SU-DHL-6 (cell line): ENCODE results near the gene NUDC.

Source experiments
- H2AFZ ChIP-seq: fragments of 200-600 bp; sonication (generic); 2 replicates; pipeline ENCODE4 v1.6.1; 2014; ENCODE audit warnings: low read depth, mild to moderate bottlenecking, moderate library complexity, mixed read lengths, antibody characterized with exemption, low read length; ENCODE audit not compliant: severe bottlenecking
- H3F3A ChIP-seq: fragments of 200-600 bp; shearing (Covaris generic); 2 replicates; pipeline ENCODE4 v1.6.0; 2016; ENCODE audit warnings: antibody characterized with exemption, mild to moderate bottlenecking; ENCODE audit not compliant: insufficient read depth
- H3K27ac ChIP-seq: fragments of 200-600 bp; sonication (generic); 2 replicates; pipeline ENCODE4 v1.5.1; 2016; ENCODE audit warnings: low read depth, mild to moderate bottlenecking, low read length, moderate library complexity, mixed read lengths
- H3K27me3 ChIP-seq: fragments of 200-600 bp; sonication (generic), shearing (Covaris generic); 2 replicates; pipeline ENCODE4 v1.6.0; 2014; ENCODE audit warnings: mild to moderate bottlenecking, low read length
- H3K36me3 ChIP-seq: fragments of 200-600 bp; sonication (generic); 2 replicates; pipeline ENCODE4 v1.6.1; 2014; ENCODE audit warnings: mild to moderate bottlenecking, low read length, mixed read lengths
- H3K4me2 ChIP-seq: fragments of 300-600, 200-600 bp; shearing (Covaris generic), sonication (generic); 2 replicates; pipeline ENCODE4 v1.6.0; 2014; ENCODE audit warnings: low read length, low read depth, mild to moderate bottlenecking; ENCODE audit not compliant: poor library complexity, severe bottlenecking
- H3K4me3 ChIP-seq: fragments of 200-600 bp; sonication (generic); 2 replicates; pipeline ENCODE4 v1.5.1; 2014; ENCODE audit warnings: antibody characterized with exemption, low read length, mild to moderate bottlenecking, mixed read lengths; ENCODE audit not compliant: insufficient read depth, poor library complexity, severe bottlenecking
- H3K79me2 ChIP-seq: fragments of 200-600 bp; sonication (generic); 2 replicates; pipeline ENCODE4 v1.6.1; 2014; ENCODE audit warnings: mild to moderate bottlenecking, low read length, moderate library complexity; ENCODE audit not compliant: insufficient read depth
- H3K9ac ChIP-seq: fragments of 200-600 bp; sonication (generic); 2 replicates; pipeline ENCODE4 v1.7.0; 2014; ENCODE audit warnings: mild to moderate bottlenecking, low read length
- H3K9me2 ChIP-seq: fragments of 200-600 bp; sonication (generic); replicated peaks from 2 replicates; pipeline ENCODE4 v1.6.1; 2014; ENCODE audit warnings: low read length; ENCODE audit not compliant: insufficient read depth
- H3K9me3 ChIP-seq: fragments of 200-600 bp; sonication (generic); 2 replicates; pipeline ENCODE4 v1.6.1; 2014; ENCODE audit warnings: low read length, mixed read lengths; ENCODE audit not compliant: insufficient read depth
- H4K20me1 ChIP-seq: fragments of 200-600 bp; sonication (generic); 2 replicates; pipeline ENCODE4 v1.6.1; 2014; ENCODE audit warnings: low read depth, mild to moderate bottlenecking, antibody characterized with exemption, low read length, moderate library complexity, mixed read lengths
- EZH2phosphoT487 ChIP-seq: fragments of 200-600 bp; sonication (generic), shearing (Covaris generic); conservative IDR thresholded peaks from 2 replicates; pipeline ENCODE4 v1.6.1; 2018; ENCODE audit warnings: mild to moderate bottlenecking, antibody characterized with exemption, low read length, moderate library complexity, mixed read lengths
- TF ChIP-seq, protein P1 (sequence below): fragments of 200-600 bp; sonication (generic); IDR thresholded peaks from one replicate; pipeline ENCODE4 v1.5.1; 2017; ENCODE audit warnings: antibody characterized with exemption, mild to moderate bottlenecking, low read length, moderate library complexity; ENCODE audit not compliant: insufficient read depth, poor library complexity, severe bottlenecking

The NUDC gene

DNA sequence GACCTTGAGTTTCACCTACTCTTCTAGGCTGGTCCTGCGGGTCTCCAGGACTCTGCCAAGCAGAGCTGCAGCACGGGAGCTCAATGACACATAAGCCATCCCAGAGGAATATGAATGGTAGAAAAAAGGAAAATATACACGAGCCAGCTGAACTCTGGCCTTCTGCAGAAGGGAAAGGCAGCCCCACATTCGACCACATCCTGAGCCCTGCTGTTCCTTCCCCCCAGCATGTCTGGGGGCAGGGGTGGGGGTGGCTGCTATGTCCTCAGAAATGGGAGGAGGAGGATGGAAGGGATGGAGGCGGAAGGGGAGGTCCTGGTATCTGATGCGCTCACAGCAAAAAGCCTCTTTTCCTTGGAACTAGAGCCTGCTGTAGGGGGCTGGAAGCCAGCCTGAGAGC is 50.8 kb downstream of the NUDC start:
- Histone ChIP-seq H2AFZ (no peak overlapping the region), H3F3A (no peaks in the 10 kb centered on the region), H3K27ac (no peak overlapping the region), H3K4me3 (no peak overlapping the region), H3K9me2 (no peaks in the 10 kb centered on the region), H3K4me2 (no peak overlapping the region), H4K20me1 (no peaks in the 10 kb centered on the region), H3K36me3 (no peaks in the 10 kb centered on the region), H3K79me2 (no peaks in the 10 kb centered on the region), H3K9ac (no peak overlapping the region), H3K9me3 (no peaks in the 10 kb centered on the region), H3K27me3 (no peaks in the 10 kb centered on the region)
- no peak for TF ChIP-seq EZH2phosphoT487
- TF ChIP-seq, protein P1, sequence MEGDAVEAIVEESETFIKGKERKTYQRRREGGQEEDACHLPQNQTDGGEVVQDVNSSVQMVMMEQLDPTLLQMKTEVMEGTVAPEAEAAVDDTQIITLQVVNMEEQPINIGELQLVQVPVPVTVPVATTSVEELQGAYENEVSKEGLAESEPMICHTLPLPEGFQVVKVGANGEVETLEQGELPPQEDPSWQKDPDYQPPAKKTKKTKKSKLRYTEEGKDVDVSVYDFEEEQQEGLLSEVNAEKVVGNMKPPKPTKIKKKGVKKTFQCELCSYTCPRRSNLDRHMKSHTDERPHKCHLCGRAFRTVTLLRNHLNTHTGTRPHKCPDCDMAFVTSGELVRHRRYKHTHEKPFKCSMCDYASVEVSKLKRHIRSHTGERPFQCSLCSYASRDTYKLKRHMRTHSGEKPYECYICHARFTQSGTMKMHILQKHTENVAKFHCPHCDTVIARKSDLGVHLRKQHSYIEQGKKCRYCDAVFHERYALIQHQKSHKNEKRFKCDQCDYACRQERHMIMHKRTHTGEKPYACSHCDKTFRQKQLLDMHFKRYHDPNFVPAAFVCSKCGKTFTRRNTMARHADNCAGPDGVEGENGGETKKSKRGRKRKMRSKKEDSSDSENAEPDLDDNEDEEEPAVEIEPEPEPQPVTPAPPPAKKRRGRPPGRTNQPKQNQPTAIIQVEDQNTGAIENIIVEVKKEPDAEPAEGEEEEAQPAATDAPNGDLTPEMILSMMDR, result no peak

GRCh38 chr1:26972821-26973220 is 51.3 kb downstream of the NUDC start:
- no peaks in the 10 kb centered on the region for H3K79me2 ChIP-seq
- no peaks in the 10 kb centered on the region for H3F3A ChIP-seq
- H3K27me3 ChIP-seq, result no peaks in the 10 kb centered on the region
- H3K9me3 ChIP-seq, result no peaks in the 10 kb centered on the region
- no peak overlapping the region for H3K4me3 ChIP-seq
- no peak for TF ChIP-seq EZH2phosphoT487
- TF ChIP-seq, protein P1, result no peak
- H3K27ac ChIP-seq, result no peak overlapping the region
- no peak overlapping the region for H2AFZ ChIP-seq
- H4K20me1 ChIP-seq, result no peaks in the 10 kb centered on the region
- H3K4me2 ChIP-seq, result no peak overlapping the region
- H3K9ac ChIP-seq, result no peak overlapping the region
- no peaks in the 10 kb centered on the region for H3K36me3 ChIP-seq
- no peaks in the 10 kb centered on the region for H3K9me2 ChIP-seq

- H3K27me3 ChIP-seq, result no peaks in the 10 kb centered on the region
- no peak overlapping the region for H2AFZ ChIP-seq
- no peak overlapping the region for H3K4me2 ChIP-seq
- no peak overlapping the region for H3K9ac ChIP-seq
- H3K79me2 ChIP-seq, result no peaks in the 10 kb centered on the region
- H3K36me3 ChIP-seq, result no peaks in the 10 kb centered on the region
- H3K27ac ChIP-seq, result no peak overlapping the region
- H4K20me1 ChIP-seq, result no peaks in the 10 kb centered on the region
- TF ChIP-seq, protein P1, result no peak
- no peak for TF ChIP-seq EZH2phosphoT487
- no peaks in the 10 kb centered on the region for H3K9me3 ChIP-seq
- no peaks in the 10 kb centered on the region for H3K9me2 ChIP-seq
- H3F3A ChIP-seq, result no peaks in the 10 kb centered on the region
- no peak overlapping the region for H3K4me3 ChIP-seq
These were observed 55.3 kb downstream of the NUDC start for GRCh38 chr1:26976621-26977510.
